ENCODE measurements around the gene SH3BP2. TPM values are rescaled to one million over a fixed set of nuclear protein-coding genes. Genes with fewer than 3 reads are reported as not detected.
A peak's percentile ranks its signal among the peaks of the same experiment; 100 is the strongest.

Gene SH3BP2
- total RNA-seq, 2 donors from 2014 or later = 29.0 to 33.5 TPM

DNA sequence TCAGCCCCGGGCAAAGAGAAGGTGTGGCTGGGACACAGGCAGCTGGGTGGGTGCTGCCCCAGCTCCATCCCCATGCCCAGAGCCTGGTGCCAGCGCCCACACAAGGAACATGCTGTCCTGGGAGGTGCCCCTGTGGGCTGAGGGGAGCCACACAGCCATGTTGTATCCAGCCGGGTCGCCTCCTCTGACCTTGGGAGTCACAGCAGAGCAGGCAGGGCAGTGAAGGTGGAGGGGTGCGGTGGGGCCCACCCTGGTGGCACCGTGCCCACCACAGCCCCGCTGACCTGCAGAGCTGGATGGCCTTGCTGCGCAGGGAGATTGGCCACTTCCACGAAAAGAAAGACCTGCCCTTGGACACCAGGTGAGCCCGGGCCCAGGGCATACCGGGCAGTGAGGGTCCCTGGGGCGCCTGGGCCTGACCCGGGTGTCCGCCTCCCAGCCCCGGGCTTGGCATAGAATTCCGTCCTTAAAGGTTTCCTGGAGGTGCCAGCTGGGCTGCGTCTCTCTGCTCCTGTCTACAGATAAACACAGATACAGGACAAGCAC is 32.0 kb downstream of the SH3BP2 start:
- Histone ChIP-seq H3K4me1 (peaks cover 3% of the 10 kb centered on the region), H3K36me3 (replicated peaks in 1 of 2; ENCODE audit: insufficient read depth in 1 of 2, low read depth in 2 of 2) (peaks cover 0 to 27% of the 10 kb centered on the region in 2 donors), H3K27me3 (no peaks in the 10 kb centered on the region), H3K9me3 (no peaks in the 10 kb centered on the region), H3K27ac (no peak overlapping the region), H3K4me3 (no peak overlapping the region)
- intact Hi-C loops (cut with DNase I) = no loop called here
- DNase-seq (no peak), ATAC-seq (no peak)
- WGBS, 2 donors = 90% methylated on average over 7 to 16 of the region's 17 CpGs
- TF ChIP-seq, protein P1, sequence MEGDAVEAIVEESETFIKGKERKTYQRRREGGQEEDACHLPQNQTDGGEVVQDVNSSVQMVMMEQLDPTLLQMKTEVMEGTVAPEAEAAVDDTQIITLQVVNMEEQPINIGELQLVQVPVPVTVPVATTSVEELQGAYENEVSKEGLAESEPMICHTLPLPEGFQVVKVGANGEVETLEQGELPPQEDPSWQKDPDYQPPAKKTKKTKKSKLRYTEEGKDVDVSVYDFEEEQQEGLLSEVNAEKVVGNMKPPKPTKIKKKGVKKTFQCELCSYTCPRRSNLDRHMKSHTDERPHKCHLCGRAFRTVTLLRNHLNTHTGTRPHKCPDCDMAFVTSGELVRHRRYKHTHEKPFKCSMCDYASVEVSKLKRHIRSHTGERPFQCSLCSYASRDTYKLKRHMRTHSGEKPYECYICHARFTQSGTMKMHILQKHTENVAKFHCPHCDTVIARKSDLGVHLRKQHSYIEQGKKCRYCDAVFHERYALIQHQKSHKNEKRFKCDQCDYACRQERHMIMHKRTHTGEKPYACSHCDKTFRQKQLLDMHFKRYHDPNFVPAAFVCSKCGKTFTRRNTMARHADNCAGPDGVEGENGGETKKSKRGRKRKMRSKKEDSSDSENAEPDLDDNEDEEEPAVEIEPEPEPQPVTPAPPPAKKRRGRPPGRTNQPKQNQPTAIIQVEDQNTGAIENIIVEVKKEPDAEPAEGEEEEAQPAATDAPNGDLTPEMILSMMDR (IDR thresholded peaks at IDR 0.05) = no peak
- no peak for TF ChIP-seq POLR2A (IDR thresholded peaks at IDR 0.05)

GRCh38 chr4:2825740-2826139 is 32.9 kb downstream of the SH3BP2 start:
- 77 to 90% methylated on average over 4 to 13 of the region's 13 CpGs for WGBS, 2 donors
- TF ChIP-seq, protein P1 (IDR thresholded peaks at IDR 0.05) = no peak
- no peak for TF ChIP-seq POLR2A (IDR thresholded peaks at IDR 0.05)
- intact Hi-C loops (cut with DNase I) = no loop called here
- peaks cover 0 to 32% of the 10 kb centered on the region in 2 donors for H3K36me3 ChIP-seq (replicated peaks in 1 of 2; ENCODE audit: insufficient read depth in 1 of 2, low read depth in 2 of 2)
- H3K4me3 ChIP-seq = no peak overlapping the region
- no peak for DNase-seq
- H3K27ac ChIP-seq = no peak overlapping the region
- H3K9me3 ChIP-seq = no peaks in the 10 kb centered on the region
- H3K4me1 ChIP-seq = no peaks in the 10 kb centered on the region
- no peak for ATAC-seq
- H3K27me3 ChIP-seq = no peaks in the 10 kb centered on the region

GRCh38 chr4:2827071-2827873 is 34.4 kb downstream of the SH3BP2 start:
- 79 to 93% methylated on average over 12 to 27 of the region's 31 CpGs for WGBS, 2 donors
- H3K27me3 ChIP-seq = no peaks in the 10 kb centered on the region
- TF ChIP-seq, protein P1 (IDR thresholded peaks at IDR 0.05) = no peak
- TF ChIP-seq POLR2A (IDR thresholded peaks at IDR 0.05) = no peak
- no peak for ATAC-seq
- H3K4me3 ChIP-seq = no peak overlapping the region
- peaks cover 0 to 45% of the 10 kb centered on the region in 2 donors for H3K36me3 ChIP-seq (replicated peaks in 1 of 2; ENCODE audit: insufficient read depth in 1 of 2, low read depth in 2 of 2)
- H3K9me3 ChIP-seq = no peaks in the 10 kb centered on the region
- H3K27ac ChIP-seq = no peak overlapping the region
- intact Hi-C loops (cut with DNase I) = no loop called here
- peak in 1 of 4 donors; percentile 8 for DNase-seq
- H3K4me1 ChIP-seq = no peaks in the 10 kb centered on the region

DNA sequence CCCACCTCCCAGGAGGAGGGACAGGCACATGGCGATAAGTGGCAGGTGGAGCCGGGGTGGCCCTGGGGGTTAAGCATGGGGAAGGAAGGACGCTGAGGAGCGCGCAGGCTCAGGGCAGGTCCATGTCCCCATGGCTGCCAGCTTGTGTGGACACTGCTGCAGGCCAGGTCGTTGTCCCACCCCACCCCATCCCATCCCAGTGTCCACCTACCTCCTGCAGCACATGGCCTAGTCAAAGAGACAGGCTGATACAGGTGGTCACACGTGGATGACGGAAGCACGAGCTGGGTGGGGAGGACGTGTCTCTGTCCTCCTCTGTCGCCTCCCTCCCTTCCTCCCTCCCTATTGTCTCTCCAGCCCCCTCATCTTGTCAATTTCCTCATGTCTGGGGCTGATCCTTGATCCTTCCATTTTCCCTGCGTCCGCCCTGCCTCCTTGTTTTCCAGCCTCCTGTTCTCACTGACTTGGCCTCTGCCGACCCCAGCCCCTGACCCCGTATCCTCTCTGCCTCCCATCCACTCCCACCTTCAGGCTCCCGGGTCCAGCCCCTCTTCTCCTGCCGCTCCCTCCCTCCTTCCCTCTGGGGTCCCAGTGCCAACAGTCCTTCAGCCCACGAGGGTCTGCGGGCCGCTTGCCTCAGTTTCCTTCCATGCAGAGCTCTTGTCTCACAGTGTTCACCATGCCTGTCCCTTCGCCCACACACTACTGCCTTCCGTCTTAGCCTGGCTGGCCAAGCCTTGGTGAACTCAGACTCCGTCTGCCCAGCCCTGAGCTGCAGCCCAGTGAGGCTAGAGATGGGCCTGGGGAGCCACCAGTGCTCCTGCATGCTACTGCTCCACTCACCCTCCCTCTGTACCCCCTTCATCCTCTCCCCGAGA is 35.2 kb downstream of the SH3BP2 start:
- H3K27me3 ChIP-seq = no peaks in the 10 kb centered on the region
- WGBS, 2 donors = 91% methylated on average over 22 of the region's 24 CpGs
- no peak for TF ChIP-seq POLR2A (IDR thresholded peaks at IDR 0.05)
- TF ChIP-seq, protein P1 (IDR thresholded peaks at IDR 0.05) = no peak
- DNase-seq = peak in 1 of 4 donors; percentile 6
- intact Hi-C loops (cut with DNase I) = no loop called here
- ATAC-seq = no peak
- no peaks in the 10 kb centered on the region for H3K4me1 ChIP-seq
- peaks cover 0 to 44% of the 10 kb centered on the region in 2 donors for H3K36me3 ChIP-seq (replicated peaks in 1 of 2; ENCODE audit: insufficient read depth in 1 of 2, low read depth in 2 of 2)
- H3K9me3 ChIP-seq = no peaks in the 10 kb centered on the region
- H3K4me3 ChIP-seq = no peak overlapping the region
- no peak overlapping the region for H3K27ac ChIP-seq

Measured in body of pancreas (tissue), 4 donors.